Head of caudate nucleus (tissue), 42 donors: ENCODE data around the gene PCDHGB4.
"Not testable (repeated sequence)": the region's sequence is repeated elsewhere in the genome, so short reads cannot be mapped to it uniquely, and the experiment has no call there.

Experiments used
- DNase-seq, 42 donors: peaks; one replicate each; pipeline versions ENCODE4 v3.0.0 to v3.0.0-alpha.2; 2020 to 2021; ENCODE audit warnings: mixed read lengths in 7 of 42
- intact Hi-C: fragments of 100-400 bp; cut with DNase I; formaldehyde crosslinking; loops from one replicate; pipeline ENCODE4 v1.15.0; 2022

Gene PCDHGB4

GRCh38 chr5:141417494-141418172 lies 30.1 kb downstream of the PCDHGB4 start, which contains the start of gene PCDHGB7:
TSS of gene PCDHGB7 (plus strand) at chr5:141417677. CDS start at chr5:141417860, 183 bp downstream.
- DNase-seq, result peak in 40 of 42 donors; percentile 22 to 75 (median 50)
- intact Hi-C loops, result loop anchor here (10.0 kb wide), 1 partner anchor 137 kb away; no protein-coding TSS in a partner anchor

GRCh38 chr5:141419074-141419880 lies 31.8 kb downstream of the PCDHGB4 start:
- DNase-seq, result peak in 1 of 42 donors; percentile 21
- intact Hi-C loops, result loop anchor here (10.0 kb wide), 1 partner anchor 136 kb away; no protein-coding TSS in a partner anchor

- DNase-seq, result peak in 4 of 42 donors; percentile 30 to 55 (median 45)
- intact Hi-C loops, result loop anchor here (10.0 kb wide), 1 partner anchor 104 kb away; no protein-coding TSS in a partner anchor
Observed at GRCh38 chr5:141420855-141421488, 33.5 kb downstream of the PCDHGB4 start, which contains the start of gene PCDHGA11. TSS of gene PCDHGA11 (plus strand) at chr5:141421051. CDS start at chr5:141421228, 177 bp downstream.

- intact Hi-C loops, result loop anchor here (10.0 kb wide), 1 partner anchor 103 kb away; no protein-coding TSS in a partner anchor
- DNase-seq, result peak in 1 of 42 donors; percentile 13
Observed at GRCh38 chr5:141421489-141421855, 34.0 kb downstream of the PCDHGB4 start.

- DNase-seq, result peak in 1 of 42 donors; percentile 15
- intact Hi-C loops, result loop anchor here (10.0 kb wide), 1 partner anchor 102 kb away; no protein-coding TSS in a partner anchor
Observed at GRCh38 chr5:141422742-141423291, 35.3 kb downstream of the PCDHGB4 start.

GRCh38 chr5:141427783-141428426 lies 40.4 kb downstream of the PCDHGB4 start:
- intact Hi-C loops, result loop anchor here (10.0 kb wide), 1 partner anchor 97 kb away; no protein-coding TSS in a partner anchor
- no peak for DNase-seq

GRCh38 chr5:141430332-141431113 lies 43.0 kb downstream of the PCDHGB4 start, which contains the start of gene PCDHGA12:
TSS of gene PCDHGA12 (plus strand) at chr5:141430507. CDS start at chr5:141430760, 253 bp downstream.
- intact Hi-C loops, result no loop called here
- DNase-seq, result peak in 25 of 42 donors; percentile 15 to 70 (median 39)

GRCh38 chr5:141431286-141431685 lies 43.8 kb downstream of the PCDHGB4 start:
- intact Hi-C loops, result no loop called here
- no peak for DNase-seq

GRCh38 chr5:141432308-141432707 lies 44.8 kb downstream of the PCDHGB4 start:
- DNase-seq, intact Hi-C loops: not testable (repeated sequence)

- DNase-seq, intact Hi-C loops: not testable (repeated sequence)
Observed at GRCh38 chr5:141432726-141433125, 45.2 kb downstream of the PCDHGB4 start.

- DNase-seq, result no peak
- intact Hi-C loops, result no loop called here
Observed at GRCh38 chr5:141434006-141434405, 46.5 kb downstream of the PCDHGB4 start.

- no peak for DNase-seq
- intact Hi-C loops, result no loop called here
Observed at GRCh38 chr5:141437221-141437620, 49.7 kb downstream of the PCDHGB4 start.

- intact Hi-C loops, result no loop called here
- no peak for DNase-seq
Observed at GRCh38 chr5:141439411-141440141, 52.1 kb downstream of the PCDHGB4 start.
